Nephron progenitor cell (in vitro differentiated cells): ENCODE measurements around the gene NDOR1.

Experiments
- DNase-seq: peaks from one replicate; pipeline ENCODE4 v3.0.0; 2021
- H3K27ac Mint-ChIP-seq: 2 replicates; pipeline ENCODE4 v1.8.0; 2021; ENCODE audit warnings: mild to moderate bottlenecking, moderate library complexity, mixed read lengths
- H3K27me3 Mint-ChIP-seq: 2 replicates; pipeline ENCODE4 v1.8.0; 2021; ENCODE audit warnings: mild to moderate bottlenecking, low read depth, mixed read lengths; ENCODE audit not compliant: poor library complexity
- H3K36me3 Mint-ChIP-seq: 2 replicates; pipeline ENCODE4 v1.8.0; 2021; ENCODE audit warnings: low read depth, mixed read lengths
- H3K4me1 Mint-ChIP-seq: 2 replicates; pipeline ENCODE4 v1.8.0; 2021; ENCODE audit warnings: mixed read lengths
- H3K4me3 Mint-ChIP-seq: 2 replicates; pipeline ENCODE4 v1.8.0; 2021; ENCODE audit warnings: mild to moderate bottlenecking, moderate library complexity, mixed read lengths
- H3K9me3 Mint-ChIP-seq: 2 replicates; pipeline ENCODE4 v1.8.0; 2021; ENCODE audit warnings: mild to moderate bottlenecking, moderate library complexity, mixed read lengths
- CTCF ChIP-seq: fragments of 200-600 bp; sonication (generic); IDR thresholded peaks from 2 replicates; pipeline ENCODE4 v1.5.0; 2021; ENCODE audit warnings: antibody characterized with exemption

Gene NDOR1

GRCh38 chr9:137220317-137221094 is 15.0 kb downstream of the NDOR1 start:
- Mint-ChIP-seq H3K27me3 (peaks cover 4% of the 10 kb centered on the region), H3K4me1 (peaks cover 9% of the 10 kb centered on the region), H3K27ac (no peak overlapping the region), H3K9me3 (no peaks in the 10 kb centered on the region), H3K4me3 (peak overlapping the region; percentile 44), H3K36me3 (no peaks in the 10 kb centered on the region)
- TF ChIP-seq CTCF: no peak
- no peak for DNase-seq

DNA sequence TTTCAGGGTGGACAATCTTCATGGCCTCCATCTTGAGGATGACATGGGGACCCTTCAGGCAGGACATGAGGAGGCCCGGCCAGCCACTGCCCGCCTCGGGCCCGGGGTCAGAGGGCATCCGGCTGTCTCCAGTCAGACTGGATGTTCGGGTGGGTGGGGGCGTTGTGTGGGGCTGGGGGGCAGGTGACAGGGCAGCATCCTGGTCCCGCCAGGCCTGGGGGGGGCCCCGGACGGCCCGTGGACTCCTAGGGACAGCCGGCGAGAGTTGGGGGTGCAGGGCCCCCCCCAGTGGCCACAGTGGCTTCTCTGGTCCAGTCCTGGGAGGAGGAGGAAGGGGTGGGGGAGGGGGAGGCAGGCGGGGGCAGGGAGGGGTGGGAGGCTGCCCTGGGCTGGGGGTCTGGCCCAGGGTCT is 15.6 kb downstream of the NDOR1 start:
- Mint-ChIP-seq H3K36me3 (no peaks in the 10 kb centered on the region), H3K27me3 (peaks cover 4% of the 10 kb centered on the region), H3K4me3 (peak overlapping the region; percentile 34), H3K4me1 (peaks cover 9% of the 10 kb centered on the region), H3K27ac (no peak overlapping the region), H3K9me3 (no peaks in the 10 kb centered on the region)
- TF ChIP-seq CTCF: no peak
- DNase-seq: no peak

DNA sequence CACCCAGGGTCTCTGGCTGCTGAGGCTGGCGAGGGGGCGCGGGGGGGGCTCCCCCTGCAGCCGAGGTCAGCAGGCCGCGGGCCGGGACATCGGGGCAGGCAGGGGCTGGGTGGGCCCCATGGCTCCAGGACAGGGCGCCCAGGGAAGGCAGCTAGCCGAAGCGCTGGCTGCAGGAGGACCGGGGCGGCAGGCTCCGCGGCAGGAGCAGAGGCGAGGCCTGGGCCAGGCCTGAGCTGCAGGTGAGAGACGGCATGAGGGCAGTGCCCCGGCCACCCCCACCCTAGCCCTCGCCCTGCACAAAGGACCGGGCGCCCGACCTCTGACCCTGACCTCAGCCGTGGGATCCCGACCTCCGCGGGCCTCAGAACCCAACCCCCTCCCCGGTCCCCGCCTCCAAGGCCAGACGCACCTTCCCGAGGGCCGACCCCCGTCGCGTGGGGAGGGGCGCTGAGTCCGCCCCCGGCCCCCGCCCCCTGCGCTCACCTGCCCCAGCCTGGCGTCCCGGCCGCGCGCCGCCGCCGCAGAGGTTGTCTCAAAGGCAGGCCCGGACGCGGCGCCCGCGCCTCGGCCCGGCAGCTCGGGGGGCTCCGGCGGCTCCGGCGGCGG is 16.1 kb downstream of the NDOR1 start:
- no peak overlapping the region for H3K4me3 Mint-ChIP-seq
- peak; percentile 56 for DNase-seq
- no peaks in the 10 kb centered on the region for H3K36me3 Mint-ChIP-seq
- TF ChIP-seq CTCF: no peak
- H3K27ac Mint-ChIP-seq: no peak overlapping the region
- H3K9me3 Mint-ChIP-seq: no peaks in the 10 kb centered on the region
- peaks cover 4% of the 10 kb centered on the region for H3K27me3 Mint-ChIP-seq
- peaks cover 9% of the 10 kb centered on the region for H3K4me1 Mint-ChIP-seq

- no peaks in the 10 kb centered on the region for H3K36me3 Mint-ChIP-seq
- peaks cover 4% of the 10 kb centered on the region for H3K27me3 Mint-ChIP-seq
- H3K4me3 Mint-ChIP-seq: peak within 1 kb of the TSS; percentile 75
- no peaks in the 10 kb centered on the region for H3K9me3 Mint-ChIP-seq
- no peak within 1 kb of the TSS for H3K27ac Mint-ChIP-seq
- H3K4me1 Mint-ChIP-seq: peaks cover 5% of the 10 kb centered on the region
- DNase-seq: peak; percentile 55
- no peak for TF ChIP-seq CTCF
Observed at GRCh38 chr9:137222190-137223077, 16.9 kb downstream of the NDOR1 start, which contains the start of gene RNF208. Gene RNF208, minus strand, starts transcription at chr9:137222240. Its CDS starts 1,028 bp downstream, at chr9:137221212.

DNA sequence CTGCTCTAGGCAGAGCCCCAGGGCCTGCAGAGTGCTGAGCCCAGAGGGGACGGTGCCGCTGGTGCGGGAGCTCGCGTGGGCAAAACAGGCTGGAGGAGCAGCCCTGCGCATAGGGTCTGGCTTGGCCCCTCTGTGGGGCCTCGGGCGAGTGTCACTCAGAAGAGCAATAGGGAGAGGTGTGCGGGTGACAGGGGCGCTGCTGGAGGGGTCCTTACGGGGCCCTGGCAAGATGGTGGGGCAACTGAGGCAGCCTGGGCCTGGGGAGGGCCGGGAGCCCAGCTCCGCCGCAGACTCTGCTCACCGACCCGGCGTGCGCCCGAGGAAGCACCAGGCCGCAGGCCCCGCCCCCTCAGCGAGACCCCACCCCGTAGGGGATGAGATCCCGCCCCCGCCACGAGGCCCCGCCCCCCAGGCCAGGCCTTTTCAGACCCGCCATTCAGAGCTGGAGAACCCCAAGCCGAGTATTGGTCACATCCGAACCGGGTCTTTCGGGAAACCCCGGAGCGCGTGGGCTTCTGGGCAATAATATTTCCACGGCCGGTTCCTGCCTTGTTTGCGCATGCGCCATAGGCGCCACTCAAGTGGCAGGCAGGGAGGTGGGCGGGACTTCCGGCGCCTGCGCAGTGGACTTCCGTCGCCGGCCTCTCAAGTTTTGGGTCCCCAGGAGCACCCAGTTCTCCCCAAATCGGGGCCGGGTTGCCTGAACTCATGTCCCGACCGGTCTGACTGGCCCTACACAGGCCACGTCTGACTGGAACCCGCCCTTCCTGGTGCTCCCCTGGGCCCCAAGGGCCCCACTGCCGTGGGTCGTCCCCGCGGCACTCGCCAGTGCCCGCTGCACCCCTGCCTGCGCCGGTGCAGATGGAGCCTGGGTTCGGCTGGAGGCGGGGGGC is 17.8 kb downstream of the NDOR1 start:
- DNase-seq: peak; percentile 95
- Mint-ChIP-seq H3K27me3 (peaks cover 4% of the 10 kb centered on the region), H3K36me3 (no peaks in the 10 kb centered on the region), H3K9me3 (no peaks in the 10 kb centered on the region), H3K27ac (no peak overlapping the region), H3K4me1 (peaks cover 10% of the 10 kb centered on the region), H3K4me3 (peak overlapping the region; percentile 75)
- no peak for TF ChIP-seq CTCF
